ENCODE measurements around the gene FER. TPM values are rescaled to one million over a fixed set of nuclear protein-coding genes. Genes with fewer than 3 reads are reported as not detected.

Gene FER
- total RNA-seq, 1 experiment from 2014 or later, result 18.0 TPM

GRCh38 chr5:109231331-109231730 lies 483.6 kb downstream of the FER start:
- no peaks in the 10 kb centered on the region for H3K4me1 ChIP-seq (ENCODE audit: insufficient read depth, low read length)
- no CpG with 5 or more reads among the region's 2 CpGs for WGBS (ENCODE audit: extremely low coverage, insufficient read length, low lambda C conversion rate)
- no peak overlapping the region for H3K27ac Mint-ChIP-seq
- H2AFZ ChIP-seq (ENCODE audit: low read length), result no peak overlapping the region
- no peaks in the 10 kb centered on the region for H4K20me1 ChIP-seq (ENCODE audit: control insufficient read depth, insufficient read depth, insufficient read length)
- H3K27me3 ChIP-seq (ENCODE audit: insufficient read depth, low read length), result no peaks in the 10 kb centered on the region
- no peak for DNase-seq
- H3K79me1 ChIP-seq (ENCODE audit: insufficient read depth, low read depth, low read length, poor library complexity, severe bottlenecking), result no peaks in the 10 kb centered on the region
- no peak overlapping the region for H2BK120ac ChIP-seq (ENCODE audit: low read depth, low read length, poor library complexity, severe bottlenecking)
- H3K23ac ChIP-seq (ENCODE audit: insufficient read length, low read depth, low read length), result no peak overlapping the region
- H3K9ac ChIP-seq (ENCODE audit: extremely low read depth, insufficient read length, low read length), result no peak overlapping the region
- no peak overlapping the region for H4K91ac ChIP-seq (ENCODE audit: insufficient read length, low read depth, low read length)
- H3K36me3 Mint-ChIP-seq (ENCODE audit: insufficient read depth in 1 of 3, low read depth in 3 of 3), result peaks cover 4 to 5% (median 4%) of the 10 kb centered on the region in 3 experiments; a peak in 3 of 7 replicates
- no peak overlapping the region for H3K4me2 ChIP-seq (ENCODE audit: insufficient read depth, insufficient read length, low read length)
- no peak overlapping the region for H3K27ac ChIP-seq (ENCODE audit: insufficient read length, low read depth, low read length)
- H3K56ac ChIP-seq (ENCODE audit: insufficient read length, low read depth, low read length), result no peak overlapping the region
- no peaks in the 10 kb centered on the region for H3K23me2 ChIP-seq (ENCODE audit: insufficient read length, low read depth, low read length, poor library complexity, severe bottlenecking)
- H3K18ac ChIP-seq (ENCODE audit: insufficient read length, low read depth, low read length), result no peak overlapping the region
- no peak overlapping the region for H2AK5ac ChIP-seq (ENCODE audit: insufficient read length, low read length)
- H3K9me3 Mint-ChIP-seq, result peaks cover 8 to 10% of the 10 kb centered on the region in 2 experiments
- H2BK12ac ChIP-seq (ENCODE audit: insufficient read length, low read depth, low read length), result no peak overlapping the region
- H4K5ac ChIP-seq (ENCODE audit: insufficient read length, low read depth, low read length), result no peak overlapping the region
- H3K4ac ChIP-seq (ENCODE audit: low read depth, low read length), result no peak overlapping the region
- H3K4me3 Mint-ChIP-seq, result no peak overlapping the region
- H3K27me3 Mint-ChIP-seq (ENCODE audit: low read depth), result no peaks in the 10 kb centered on the region
- H3K14ac ChIP-seq (ENCODE audit: insufficient read depth, low read length), result no peak overlapping the region
- H3K9me3 ChIP-seq (ENCODE audit: control insufficient read depth, low read depth, low read length), result no peaks in the 10 kb centered on the region
- H3T11ph ChIP-seq (ENCODE audit: low read length), result no peak overlapping the region
- no peak overlapping the region for H4K8ac ChIP-seq (replicated peaks; ENCODE audit: insufficient read length, low read depth, low read length)
- H2BK15ac ChIP-seq (ENCODE audit: low read depth, low read length), result no peak overlapping the region
- no peaks in the 10 kb centered on the region for H3K79me2 ChIP-seq (ENCODE audit: insufficient read depth, low read length)
- no peak overlapping the region for H2BK5ac ChIP-seq (ENCODE audit: insufficient read length, low read length)
- TF ChIP-seq, protein P1, sequence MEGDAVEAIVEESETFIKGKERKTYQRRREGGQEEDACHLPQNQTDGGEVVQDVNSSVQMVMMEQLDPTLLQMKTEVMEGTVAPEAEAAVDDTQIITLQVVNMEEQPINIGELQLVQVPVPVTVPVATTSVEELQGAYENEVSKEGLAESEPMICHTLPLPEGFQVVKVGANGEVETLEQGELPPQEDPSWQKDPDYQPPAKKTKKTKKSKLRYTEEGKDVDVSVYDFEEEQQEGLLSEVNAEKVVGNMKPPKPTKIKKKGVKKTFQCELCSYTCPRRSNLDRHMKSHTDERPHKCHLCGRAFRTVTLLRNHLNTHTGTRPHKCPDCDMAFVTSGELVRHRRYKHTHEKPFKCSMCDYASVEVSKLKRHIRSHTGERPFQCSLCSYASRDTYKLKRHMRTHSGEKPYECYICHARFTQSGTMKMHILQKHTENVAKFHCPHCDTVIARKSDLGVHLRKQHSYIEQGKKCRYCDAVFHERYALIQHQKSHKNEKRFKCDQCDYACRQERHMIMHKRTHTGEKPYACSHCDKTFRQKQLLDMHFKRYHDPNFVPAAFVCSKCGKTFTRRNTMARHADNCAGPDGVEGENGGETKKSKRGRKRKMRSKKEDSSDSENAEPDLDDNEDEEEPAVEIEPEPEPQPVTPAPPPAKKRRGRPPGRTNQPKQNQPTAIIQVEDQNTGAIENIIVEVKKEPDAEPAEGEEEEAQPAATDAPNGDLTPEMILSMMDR (conservative IDR thresholded peaks at IDR 0.05), result no peak
- no peaks in the 10 kb centered on the region for H3K4me1 Mint-ChIP-seq
- H2BK20ac ChIP-seq (ENCODE audit: low read depth, low read length, poor library complexity, severe bottlenecking), result no peak overlapping the region
